VCaP (cell line): Measurements from ENCODE around the gene FGF9.

Source experiments
- H3K27ac ChIP-seq: fragments of 450-650 bp; 2 replicates; pipeline ENCODE4 v1.5.1; 2017
- CTCF ChIP-seq: fragments of 450-650 bp; conservative IDR thresholded peaks from 2 replicates; pipeline ENCODE4 v1.5.1; 2017; ENCODE audit warnings: mild to moderate bottlenecking, moderate library complexity

FGF9 gene

DNA sequence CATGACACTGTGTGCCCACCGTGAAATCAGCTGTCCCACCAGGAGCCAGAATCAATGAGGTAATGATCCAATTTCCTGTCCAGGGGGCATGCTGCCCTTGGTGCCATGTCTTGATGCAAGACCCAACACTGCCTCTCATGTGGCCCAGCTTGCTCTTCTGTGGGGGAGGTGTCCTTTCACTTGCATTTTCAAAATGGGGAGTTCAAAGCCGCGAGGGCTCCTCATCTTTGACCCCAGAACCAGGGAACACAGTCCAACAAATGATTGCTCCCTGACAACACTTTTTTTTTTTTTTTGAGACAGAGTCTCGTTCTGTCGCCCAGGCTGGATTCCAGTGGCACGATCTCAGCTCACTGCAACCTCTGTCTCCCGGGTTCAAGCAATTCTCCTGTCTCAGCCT, 64.1 kb downstream of the FGF9 start:
- H3K27ac ChIP-seq, result no peak overlapping the region
- no peak for TF ChIP-seq CTCF

- H3K27ac ChIP-seq, result no peak overlapping the region
- TF ChIP-seq CTCF, result no peak
Observed at GRCh38 chr13:21735701-21736401, 65.0 kb downstream of the FGF9 start.

DNA sequence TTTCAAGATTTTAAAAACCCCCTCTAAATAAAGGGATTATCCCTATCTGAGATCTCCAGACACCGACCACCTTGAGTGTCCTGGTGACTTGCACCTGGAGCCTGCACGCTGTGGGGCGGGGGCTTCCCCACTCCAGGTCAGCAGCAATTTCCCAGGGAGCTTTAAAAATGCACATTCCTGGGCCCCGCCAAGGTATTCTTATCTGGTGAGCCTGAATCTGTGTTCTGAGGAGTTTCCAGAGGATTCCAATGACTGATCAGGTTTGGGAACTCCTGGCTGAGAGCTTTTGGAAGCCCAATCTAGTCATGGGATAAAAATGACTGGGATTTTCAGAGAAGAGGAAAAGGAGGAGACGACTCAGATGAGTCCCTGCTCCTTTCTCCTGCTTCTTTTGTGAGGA, 66.1 kb downstream of the FGF9 start:
- TF ChIP-seq CTCF, result no peak
- H3K27ac ChIP-seq, result no peak overlapping the region

DNA sequence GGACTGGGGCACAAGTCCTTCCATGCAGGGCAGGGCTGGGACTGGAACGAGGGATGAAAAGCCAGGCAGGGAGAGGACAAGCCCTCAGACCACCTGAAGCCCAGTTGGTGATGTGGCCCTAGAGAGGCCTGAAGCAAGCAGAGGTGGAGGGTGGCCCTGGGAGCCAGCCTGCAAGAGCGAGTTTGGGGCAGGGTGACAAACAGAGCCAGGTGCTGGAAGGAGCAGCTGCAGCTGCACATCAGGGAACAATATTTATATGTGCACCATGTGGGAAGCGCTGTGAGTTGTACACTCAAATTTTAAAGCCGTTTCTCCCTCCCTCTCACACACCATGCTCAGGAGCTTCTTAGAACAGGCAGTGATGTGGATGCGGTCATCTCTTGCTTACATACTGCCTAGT, 67.8 kb downstream of the FGF9 start:
- no peak overlapping the region for H3K27ac ChIP-seq
- TF ChIP-seq CTCF, result no peak

- H3K27ac ChIP-seq, result no peak overlapping the region
- TF ChIP-seq CTCF, result no peak
Observed at GRCh38 chr13:21739771-21740170, 68.9 kb downstream of the FGF9 start.

DNA sequence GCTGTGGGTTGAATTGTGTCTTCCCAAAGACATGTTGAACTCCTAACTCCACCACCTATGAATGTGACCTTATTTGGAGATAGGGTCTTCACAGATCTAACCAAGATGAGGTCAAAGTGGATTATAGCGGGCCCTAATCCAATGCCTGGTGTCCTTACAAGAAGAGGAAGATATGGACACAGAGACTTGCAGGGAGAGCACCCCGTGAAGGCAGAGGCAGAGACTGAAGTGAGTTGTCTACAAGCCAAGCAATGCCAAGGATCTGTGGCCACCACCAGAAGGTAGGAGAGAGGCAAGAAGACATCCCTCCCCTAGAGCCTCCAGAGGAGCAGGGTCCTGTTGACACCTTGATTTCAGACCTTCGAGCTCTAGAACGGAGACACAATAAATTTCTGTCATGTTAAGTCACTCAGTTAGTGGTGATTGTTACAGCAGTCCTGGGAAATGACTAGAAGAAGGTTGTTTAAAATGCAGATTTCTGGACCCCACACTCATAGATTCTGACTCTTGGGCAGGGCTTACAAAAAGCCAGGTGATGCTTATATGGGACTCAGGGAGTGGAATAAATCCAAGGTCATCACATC, 70.6 kb downstream of the FGF9 start:
- H3K27ac ChIP-seq, result no peak overlapping the region
- TF ChIP-seq CTCF, result no peak

- TF ChIP-seq CTCF, result no peak
- H3K27ac ChIP-seq, result no peak overlapping the region
Observed at GRCh38 chr13:21742096-21742495, 71.2 kb downstream of the FGF9 start.
